Measurements from ENCODE around the gene PRKAG2. TPM values are rescaled to one million over a fixed set of nuclear protein-coding genes. Genes with fewer than 3 reads are reported as not detected.
"Not testable (repeated sequence)": the region's sequence is repeated elsewhere in the genome, so short reads cannot be mapped to it uniquely, and the experiment has no call there.

Gene PRKAG2
- total RNA-seq, 1 donor from 2014 or later = 15.7 TPM

- Mint-ChIP-seq H3K36me3 (peaks cover 12% of the 10 kb centered on the region), H3K9me3 (peaks cover 15% of the 10 kb centered on the region), H3K4me1 (no peaks in the 10 kb centered on the region), H3K27me3 (ENCODE audit: low read depth) (no peaks in the 10 kb centered on the region), H3K27ac (no peak overlapping the region), H3K4me3 (no peak overlapping the region)
- DNase-seq (ENCODE audit: low spot score in 2 of 2, unreplicated experiment in 2 of 2) = no peak
- TF ChIP-seq CTCF (IDR thresholded peaks at IDR 0.05; ENCODE audit: unreplicated experiment) = no peak
These were observed 301.5 kb downstream of the PRKAG2 start for GRCh38 chr7:151575410-151575809.

- H3K4me1 Mint-ChIP-seq; H3K27me3 Mint-ChIP-seq (ENCODE audit: low read depth); H3K9me3 Mint-ChIP-seq; H3K36me3 Mint-ChIP-seq; H3K27ac Mint-ChIP-seq; H3K4me3 Mint-ChIP-seq; DNase-seq (ENCODE audit: low spot score in 2 of 2, unreplicated experiment in 2 of 2): not testable (repeated sequence)
These were observed 303.9 kb downstream of the PRKAG2 start for GRCh38 chr7:151573046-151573445.

GRCh38 chr7:151572136-151572535, 304.8 kb downstream of the PRKAG2 start:
- H3K27me3 Mint-ChIP-seq (ENCODE audit: low read depth) = no peaks in the 10 kb centered on the region
- H3K9me3 Mint-ChIP-seq = no peaks in the 10 kb centered on the region
- TF ChIP-seq CTCF (IDR thresholded peaks at IDR 0.05; ENCODE audit: unreplicated experiment) = no peak
- H3K27ac Mint-ChIP-seq = no peak overlapping the region
- no peak overlapping the region for H3K4me3 Mint-ChIP-seq
- H3K36me3 Mint-ChIP-seq = peaks cover 7% of the 10 kb centered on the region
- no peak for DNase-seq (ENCODE audit: low spot score in 2 of 2, unreplicated experiment in 2 of 2)
- H3K4me1 Mint-ChIP-seq = peaks cover 10% of the 10 kb centered on the region

- Mint-ChIP-seq H3K9me3 (no peaks in the 10 kb centered on the region), H3K4me3 (no peak overlapping the region), H3K4me1 (peaks cover 16% of the 10 kb centered on the region), H3K36me3 (peaks cover 7% of the 10 kb centered on the region), H3K27me3 (ENCODE audit: low read depth) (no peaks in the 10 kb centered on the region), H3K27ac (no peak overlapping the region)
- DNase-seq (ENCODE audit: low spot score in 2 of 2, unreplicated experiment in 2 of 2) = no peak
- no peak for TF ChIP-seq CTCF (IDR thresholded peaks at IDR 0.05; ENCODE audit: unreplicated experiment)
These were observed 305.4 kb downstream of the PRKAG2 start for GRCh38 chr7:151571471-151571870.

- no peaks in the 10 kb centered on the region for H3K27me3 Mint-ChIP-seq (ENCODE audit: low read depth)
- H3K4me3 Mint-ChIP-seq = no peak overlapping the region
- peaks cover 3% of the 10 kb centered on the region for H3K36me3 Mint-ChIP-seq
- peaks cover 16% of the 10 kb centered on the region for H3K4me1 Mint-ChIP-seq
- no peak for DNase-seq (ENCODE audit: low spot score in 2 of 2, unreplicated experiment in 2 of 2)
- no peaks in the 10 kb centered on the region for H3K9me3 Mint-ChIP-seq
- H3K27ac Mint-ChIP-seq = no peak overlapping the region
- TF ChIP-seq CTCF (IDR thresholded peaks at IDR 0.05; ENCODE audit: unreplicated experiment) = no peak
These were observed 306.5 kb downstream of the PRKAG2 start for GRCh38 chr7:151570366-151570915.

GRCh38 chr7:151568956-151569940, 307.7 kb downstream of the PRKAG2 start:
- Mint-ChIP-seq H3K4me1 (peaks cover 16% of the 10 kb centered on the region), H3K27ac (no peak overlapping the region), H3K9me3 (no peaks in the 10 kb centered on the region), H3K36me3 (peaks cover 5% of the 10 kb centered on the region), H3K4me3 (no peak overlapping the region), H3K27me3 (ENCODE audit: low read depth) (no peaks in the 10 kb centered on the region)
- DNase-seq (ENCODE audit: low spot score in 2 of 2, unreplicated experiment in 2 of 2) = no peak
- TF ChIP-seq CTCF (IDR thresholded peaks at IDR 0.05; ENCODE audit: unreplicated experiment) = no peak
